ENCODE results near the gene KIF5A. TPM values are rescaled to one million over a fixed set of nuclear protein-coding genes. Genes with fewer than 3 reads are reported as not detected.

KIF5A gene
- total RNA-seq, 4 donors from 2014 or later = 0.34 to 0.67 (median 0.51) TPM

DNA sequence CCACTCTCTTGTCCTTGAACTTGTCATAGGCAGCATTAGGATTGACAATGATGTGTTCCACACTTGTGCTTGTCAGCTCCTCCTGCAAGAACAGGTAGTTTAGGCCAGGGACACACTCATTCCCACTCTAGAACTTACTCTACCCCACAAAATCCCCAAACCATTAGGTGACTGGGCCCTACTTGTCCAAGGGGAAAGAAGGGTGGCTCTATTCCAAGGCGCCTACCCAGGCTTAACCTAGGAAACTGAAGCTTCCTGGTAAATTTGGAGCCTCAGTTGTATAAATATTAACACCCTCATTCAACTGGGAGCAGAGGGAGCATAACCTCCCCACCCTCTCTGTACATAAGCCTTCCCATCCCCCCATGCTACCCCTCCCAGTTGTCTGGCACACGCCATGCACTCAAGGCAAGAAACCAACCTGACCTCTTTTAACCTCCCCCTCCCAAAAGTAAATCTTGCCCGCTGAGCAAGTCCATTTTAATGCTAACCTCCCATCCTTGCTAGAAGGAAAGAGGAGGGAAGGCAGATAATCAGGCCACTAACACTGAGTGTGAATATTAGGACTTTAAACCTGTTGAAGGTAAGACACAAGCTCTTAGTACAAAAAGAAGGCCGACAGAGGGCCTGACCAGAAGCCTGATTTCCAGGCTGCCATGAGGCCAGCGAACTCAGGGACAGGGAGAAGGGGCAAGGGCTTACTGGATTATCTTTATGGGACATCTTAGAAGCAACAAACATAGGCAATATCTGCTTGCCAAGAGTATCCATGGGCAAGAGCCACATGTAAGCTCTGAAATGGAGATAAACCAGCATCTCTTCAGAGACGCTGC is 13.9 kb upstream of the KIF5A start:
- no peaks in the 10 kb centered on the region for H3K27me3 ChIP-seq
- intact Hi-C loops (cut with DNase I) = no loop called here
- TF ChIP-seq POLR2A (IDR thresholded peaks at IDR 0.05) = no peak
- TF ChIP-seq, protein P1, sequence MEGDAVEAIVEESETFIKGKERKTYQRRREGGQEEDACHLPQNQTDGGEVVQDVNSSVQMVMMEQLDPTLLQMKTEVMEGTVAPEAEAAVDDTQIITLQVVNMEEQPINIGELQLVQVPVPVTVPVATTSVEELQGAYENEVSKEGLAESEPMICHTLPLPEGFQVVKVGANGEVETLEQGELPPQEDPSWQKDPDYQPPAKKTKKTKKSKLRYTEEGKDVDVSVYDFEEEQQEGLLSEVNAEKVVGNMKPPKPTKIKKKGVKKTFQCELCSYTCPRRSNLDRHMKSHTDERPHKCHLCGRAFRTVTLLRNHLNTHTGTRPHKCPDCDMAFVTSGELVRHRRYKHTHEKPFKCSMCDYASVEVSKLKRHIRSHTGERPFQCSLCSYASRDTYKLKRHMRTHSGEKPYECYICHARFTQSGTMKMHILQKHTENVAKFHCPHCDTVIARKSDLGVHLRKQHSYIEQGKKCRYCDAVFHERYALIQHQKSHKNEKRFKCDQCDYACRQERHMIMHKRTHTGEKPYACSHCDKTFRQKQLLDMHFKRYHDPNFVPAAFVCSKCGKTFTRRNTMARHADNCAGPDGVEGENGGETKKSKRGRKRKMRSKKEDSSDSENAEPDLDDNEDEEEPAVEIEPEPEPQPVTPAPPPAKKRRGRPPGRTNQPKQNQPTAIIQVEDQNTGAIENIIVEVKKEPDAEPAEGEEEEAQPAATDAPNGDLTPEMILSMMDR (IDR thresholded peaks at IDR 0.05) = no peak
- peaks cover 10 to 16% of the 10 kb centered on the region in 2 donors for H3K4me1 ChIP-seq
- no peak for DNase-seq
- 87 to 94% methylated on average over 6 of the region's 6 CpGs for WGBS, 2 donors
- no peak overlapping the region for H3K27ac ChIP-seq
- H3K9me3 ChIP-seq = no peaks in the 10 kb centered on the region
- H3K36me3 ChIP-seq = peaks cover 41 to 52% of the 10 kb centered on the region in 2 donors
- H3K4me3 ChIP-seq (replicated peaks in 1 of 3) = no peak overlapping the region

DNA sequence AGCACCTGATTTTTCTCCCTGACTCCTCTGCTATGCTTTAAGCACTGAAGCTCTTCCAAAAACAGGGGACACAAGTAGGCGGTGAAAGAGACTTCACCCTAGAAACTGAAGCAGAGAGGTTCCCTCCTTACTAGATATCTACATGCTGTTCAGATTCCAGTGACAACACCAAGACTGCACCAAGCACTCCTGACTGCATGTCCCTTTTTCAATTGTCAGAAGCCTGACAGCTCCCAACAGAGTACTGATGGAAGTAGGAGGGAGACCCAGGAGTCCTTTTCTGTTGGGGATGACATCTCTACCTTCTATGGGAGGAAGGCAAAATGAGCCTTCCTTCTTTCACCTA is 13.3 kb upstream of the KIF5A start:
- 94 to 100% methylated on average over 1 of the region's 1 CpG for WGBS, 2 donors
- Histone ChIP-seq H3K4me3 (replicated peaks in 1 of 3) (no peak overlapping the region), H3K27ac (no peak overlapping the region), H3K36me3 (peaks cover 39 to 47% of the 10 kb centered on the region in 2 donors), H3K9me3 (no peaks in the 10 kb centered on the region), H3K27me3 (no peaks in the 10 kb centered on the region), H3K4me1 (peaks cover 4 to 10% of the 10 kb centered on the region in 2 donors)
- DNase-seq = no peak
- intact Hi-C loops (cut with DNase I) = no loop called here
- no peak for TF ChIP-seq POLR2A (IDR thresholded peaks at IDR 0.05)
- TF ChIP-seq, protein P1 (IDR thresholded peaks at IDR 0.05) = no peak

DNA sequence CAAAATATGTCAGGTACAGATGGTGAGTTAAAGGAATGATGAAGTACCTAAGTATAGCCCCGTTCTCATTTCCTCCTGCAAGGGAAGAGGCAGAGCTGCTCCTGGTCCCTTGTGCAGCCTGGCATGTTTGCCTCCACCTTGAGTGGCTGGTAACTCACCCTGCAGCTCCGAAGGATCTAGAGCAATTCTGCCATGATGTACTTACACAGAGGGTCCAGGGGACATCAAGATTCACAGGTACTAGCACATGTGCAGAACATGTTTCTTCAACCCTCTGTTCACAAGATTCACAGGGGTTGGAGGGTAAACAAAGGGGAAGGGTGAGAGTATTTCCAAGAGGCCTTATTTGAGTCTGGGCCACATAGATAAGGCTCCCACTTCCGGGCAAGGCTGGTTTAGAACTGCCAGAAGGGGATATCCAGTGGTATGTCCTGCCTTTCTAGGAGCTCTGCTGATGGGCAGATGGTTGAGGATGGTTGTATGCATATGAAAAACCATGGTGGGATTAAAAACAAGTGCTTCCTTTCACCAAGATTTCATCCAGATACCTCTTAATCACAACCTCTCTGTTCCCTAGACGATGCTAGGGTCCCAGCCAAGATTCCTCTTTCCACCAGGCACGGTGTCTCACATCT is 10.6 kb upstream of the KIF5A start:
- H3K36me3 ChIP-seq = peaks cover 13 to 24% of the 10 kb centered on the region in 2 donors

DNA sequence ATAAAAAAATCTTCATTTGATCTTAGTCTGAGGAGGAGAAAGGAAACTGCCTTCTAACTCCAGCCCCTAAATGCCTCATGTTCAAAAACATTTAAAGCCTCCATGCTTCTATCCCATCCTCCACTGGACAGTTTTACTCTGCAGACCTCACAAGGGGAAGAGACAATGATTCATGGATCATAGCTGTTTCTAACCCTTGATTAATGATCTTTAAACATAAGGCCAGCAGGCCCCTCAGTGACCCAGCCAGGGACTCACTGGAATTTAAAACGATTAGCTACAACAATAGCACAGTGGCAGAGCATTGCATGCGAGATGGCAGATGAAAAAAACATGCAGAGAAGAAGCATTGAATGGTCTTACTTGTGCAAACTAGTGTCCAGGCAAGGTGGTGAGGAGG is 8.8 kb upstream of the KIF5A start:
- no peak overlapping the region for H3K27ac ChIP-seq
- H3K36me3 ChIP-seq = peaks cover 3 to 14% of the 10 kb centered on the region in 2 donors
- intact Hi-C loops (cut with DNase I) = no loop called here
- no peak for DNase-seq
- H3K9me3 ChIP-seq = no peaks in the 10 kb centered on the region
- H3K4me1 ChIP-seq = peaks cover 7 to 11% of the 10 kb centered on the region in 2 donors
- WGBS, 2 donors = 64 to 67% methylated on average over 2 of the region's 2 CpGs
- no peak overlapping the region for H3K4me3 ChIP-seq (replicated peaks in 1 of 3)
- no peaks in the 10 kb centered on the region for H3K27me3 ChIP-seq
- TF ChIP-seq POLR2A (IDR thresholded peaks at IDR 0.05) = no peak
- TF ChIP-seq, protein P1 (IDR thresholded peaks at IDR 0.05) = no peak

More for the DNA sequence above, 10.6 kb upstream of the KIF5A start:
- Histone ChIP-seq H3K4me1 (peaks cover 4% of the 10 kb centered on the region in 2 donors), H3K4me3 (replicated peaks in 1 of 3) (no peak overlapping the region), H3K27me3 (no peaks in the 10 kb centered on the region), H3K27ac (no peak overlapping the region), H3K9me3 (no peaks in the 10 kb centered on the region)
- no peak for DNase-seq
- intact Hi-C loops (cut with DNase I) = no loop called here
- WGBS, 2 donors = 87 to 91% methylated on average over 5 of the region's 5 CpGs
- TF ChIP-seq, protein P1 (IDR thresholded peaks at IDR 0.05) = no peak
- no peak for TF ChIP-seq POLR2A (IDR thresholded peaks at IDR 0.05)

DNA sequence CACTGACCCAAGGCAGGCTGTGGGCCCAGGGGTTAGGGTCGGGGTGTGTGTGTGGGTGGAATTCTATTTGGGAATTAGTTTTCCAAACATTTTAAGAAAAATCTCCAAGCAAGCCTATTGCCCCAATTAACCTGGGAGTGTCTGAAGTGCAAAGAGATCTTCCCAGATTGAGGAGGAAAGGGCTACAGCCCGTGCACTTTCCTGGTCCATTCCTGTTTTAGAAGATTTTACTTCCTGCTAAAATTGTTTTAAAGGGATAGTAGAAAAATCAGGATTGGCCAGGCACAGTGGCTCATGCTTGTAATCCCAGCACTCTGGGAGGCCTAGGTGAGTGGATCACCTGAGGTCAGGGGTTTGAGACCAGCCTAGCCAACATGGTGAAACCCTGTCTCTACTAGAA is 8.1 kb upstream of the KIF5A start:
- no peak for DNase-seq
- no peak for TF ChIP-seq POLR2A (IDR thresholded peaks at IDR 0.05)
- TF ChIP-seq, protein P1 (IDR thresholded peaks at IDR 0.05) = no peak

More for the DNA sequence above, 8.1 kb upstream of the KIF5A start:
- Histone ChIP-seq H3K27ac (no peak overlapping the region), H3K4me1 (peaks cover 9 to 15% of the 10 kb centered on the region in 2 donors), H3K27me3 (no peaks in the 10 kb centered on the region), H3K36me3 (peaks cover 3 to 14% of the 10 kb centered on the region in 2 donors), H3K4me3 (replicated peaks in 1 of 3) (no peak overlapping the region), H3K9me3 (no peaks in the 10 kb centered on the region)
- intact Hi-C loops (cut with DNase I) = no loop called here
- 86 to 87% methylated on average over 2 of the region's 2 CpGs for WGBS, 2 donors
